Right lobe of liver (tissue), 6 donors: ENCODE results near the gene HNRNPLL. TPM values are rescaled to one million over a fixed set of nuclear protein-coding genes. Genes with fewer than 3 reads are reported as not detected.
A peak's percentile ranks its signal among the peaks of the same experiment; 100 is the strongest.

Experiments used
- ATAC-seq, 4 donors: fragments of 200-7000 bp; cut with Tn5 transposase; one replicate each; pipeline ENCODE4 v1.9.1; 2020; ENCODE audit warnings: mild to moderate bottlenecking in 4 of 4, moderate library complexity in 4 of 4
- DNase-seq, 3 donors: peaks; one replicate each; pipeline ENCODE4 v3.0.0-alpha.2; 2020
- H3K27ac ChIP-seq, 3 donors: fragments of 200-600 bp; one replicate each; pipeline ENCODE4 v1.8.0; 2022
- H3K27me3 ChIP-seq, 2 donors: fragments of 200-600 bp; one replicate each; pipeline ENCODE4 v1.8.0; 2022
- H3K36me3 ChIP-seq, 4 donors: fragments of 200-600 bp; sonication (generic) in 1 of 4; one replicate each; pipeline versions ENCODE4 v1.5.1 to v1.8.0; 2017 to 2022; ENCODE audit warnings: control low read depth in 1 of 4
- H3K4me1 ChIP-seq, 4 donors: fragments of 200-600 bp; sonication (generic) in 1 of 4; one replicate each; pipeline versions ENCODE4 v1.5.1 to v1.8.0; 2017 to 2022; ENCODE audit warnings: control low read depth in 1 of 4
- H3K4me3 ChIP-seq, 3 donors: fragments of 200-600 bp; one replicate each; pipeline ENCODE4 v1.8.0; 2022
- H3K9me3 ChIP-seq, 4 donors: fragments of 200-600 bp; sonication (generic) in 1 of 4; one replicate each; pipeline versions ENCODE4 v1.5.1 to v1.8.0; 2017 to 2022; ENCODE audit warnings: control low read depth in 1 of 4
- CTCF ChIP-seq, 4 donors: fragments of 200-600 bp in 3 of 4; fragments of 450-650 bp in 1 of 4; IDR thresholded peaks; one replicate each; pipeline versions ENCODE4 v1.5.1 to v1.8.0; 2016 to 2022; ENCODE audit warnings: antibody characterized with exemption in 4 of 4, mild to moderate bottlenecking in 2 of 4
- POLR2A ChIP-seq: fragments of 450-650 bp; IDR thresholded peaks from one replicate; pipeline ENCODE4 v1.6.1; 2017; ENCODE audit warnings: antibody characterized with exemption, mild to moderate bottlenecking
- WGBS: methylation state at CpG from one replicate; pipeline ENCODE4 v1.1.6; 2018; ENCODE audit warnings: low coverage, low lambda C conversion rate; ENCODE audit not compliant: insufficient coverage; ENCODE audit errors: missing lambda C conversion rate; 5-methylcytosine and 5-hydroxymethylcytosine counted together
- intact Hi-C, 2 donors: fragments of 100-400 bp; cut with DNase I; formaldehyde crosslinking; loops; one replicate each; pipeline versions ENCODE4 v1.11.2 to v1.14.1; 2022
- total RNA-seq, 6 experiments: library from RNA; depleted of rRNA in 2 of 6; stranded (reverse); fragments of >200 nt in 2 of 6; fragmentation: NEBNext Ultra II Directional in 3 of 6; extraction: Animal tissue kit (Norgen Biotek cat#: 25700) in 3 of 6; gene quantifications; one replicate each; pipeline versions ENCODE4 v1.1.0 to v1.2.4, GENCODE V29; 2016 to 2023
- donor health status: DM: no; HTN: yes; CAD: no.
- donor health status: DM: no; HTN: no; CAD: no.
- donor health status: DM: no; HTN: no; CAD: no.
- donor health status: DM: no; HTN: yes; CAD: no.
- donor health status: DM: no; HTN: yes; CAD: no.

The HNRNPLL gene
- total RNA-seq, 6 experiments from 2014 or later, result 9.2 to 15.9 (median 13.9) TPM

GRCh38 chr2:38601463-38602135 lies 1.1 kb downstream of the HNRNPLL start:
- under 1% methylated on average over 15 of the region's 25 CpGs for whole genome bisulfite sequencing
- ATAC-seq (no peak), DNase-seq (no peak)
- H3K27ac ChIP-seq, result peak overlapping the region; percentile 84 to 97 (median 92)
- peak overlapping the region; percentile 68 to 92 (median 81) for H3K4me3 ChIP-seq
- TF ChIP-seq CTCF (IDR thresholded peaks at IDR 0.05), result no peak
- TF ChIP-seq POLR2A, result no peak
- no peaks in the 10 kb centered on the region for H3K27me3 ChIP-seq
- H3K36me3 ChIP-seq, result no peaks in the 10 kb centered on the region
- H3K4me1 ChIP-seq, result peaks cover 0 to 15% (median 7%) of the 10 kb centered on the region in 4 donors
- no peaks in the 10 kb centered on the region for H3K9me3 ChIP-seq
- intact Hi-C loops, result no loop called here

GRCh38 chr2:38600921-38601455 lies 1.7 kb downstream of the HNRNPLL start:
- H3K4me3 ChIP-seq, result peak overlapping the region; percentile 68 to 92 (median 81)
- H3K9me3 ChIP-seq, result no peaks in the 10 kb centered on the region
- H3K36me3 ChIP-seq, result no peaks in the 10 kb centered on the region
- intact Hi-C loops, result no loop called here
- H3K27ac ChIP-seq, result peak overlapping the region in 2 of 3 donors; percentile 92 to 97
- ATAC-seq, result no peak
- H3K4me1 ChIP-seq, result peaks cover 0 to 15% (median 7%) of the 10 kb centered on the region in 4 donors
- no peak for TF ChIP-seq POLR2A
- TF ChIP-seq CTCF (IDR thresholded peaks at IDR 0.05), result no peak
- WGBS, result 18% methylated on average over 9 of the region's 9 CpGs
- DNase-seq, result no peak
- no peaks in the 10 kb centered on the region for H3K27me3 ChIP-seq

- Histone ChIP-seq H3K27me3 (no peaks in the 10 kb centered on the region), H3K9me3 (no peaks in the 10 kb centered on the region), H3K27ac (peak overlapping the region in 1 of 3 donors; percentile 4), H3K36me3 (no peaks in the 10 kb centered on the region), H3K4me1 (peaks cover 0 to 15% (median 7%) of the 10 kb centered on the region in 4 donors), H3K4me3 (no peak overlapping the region)
- no peak for DNase-seq
- no peak for ATAC-seq
- TF ChIP-seq POLR2A, result no peak
- no peak for TF ChIP-seq CTCF (IDR thresholded peaks at IDR 0.05)
- 72% methylated on average over 13 of the region's 15 CpGs for WGBS
- intact Hi-C loops, result no loop called here
These were observed 2.4 kb downstream of the HNRNPLL start for GRCh38 chr2:38600242-38600891.

GRCh38 chr2:38599706-38600105 lies 3.0 kb downstream of the HNRNPLL start:
- intact Hi-C loops, result loop anchor here in 1 of 2 donors (10.0 kb wide), 1 partner anchor 125 kb away; no protein-coding TSS in a partner anchor
- H3K4me3 ChIP-seq, result no peak overlapping the region
- no peaks in the 10 kb centered on the region for H3K9me3 ChIP-seq
- no peak for DNase-seq
- no peaks in the 10 kb centered on the region for H3K27me3 ChIP-seq
- WGBS, result 72% methylated on average over 4 of the region's 4 CpGs
- H3K27ac ChIP-seq, result no peak overlapping the region
- H3K36me3 ChIP-seq, result no peaks in the 10 kb centered on the region
- H3K4me1 ChIP-seq, result peaks cover 0 to 15% (median 7%) of the 10 kb centered on the region in 4 donors
- no peak for ATAC-seq
- TF ChIP-seq POLR2A (no peak), CTCF (IDR thresholded peaks at IDR 0.05) (no peak)
